Activated naive CD4-positive, alpha-beta T cell treated with anti-CD3 and anti-CD28 coated beads for 36 hours (primary cell): ENCODE data around the gene CRYZL1. TPM values are rescaled to one million over a fixed set of nuclear protein-coding genes. Genes with fewer than 3 reads are reported as not detected.
A peak's percentile ranks its signal among the peaks of the same experiment; 100 is the strongest.

Experiments
- CTCF ChIA-PET: fragments of 350-600 bp; sonication (Branson Sonifier 250); formaldehyde crosslinking; loops from one replicate; lab custom pipeline; 2021; ENCODE audit warnings: antibody characterized with exemption; lab: Charles Lee
- DNase-seq: peaks from one replicate; pipeline ENCODE4 v3.0.0-alpha.2; 2020
- H3K27ac Mint-ChIP-seq: one replicate; pipeline ENCODE4 v1.8.0; 2021; ENCODE audit warnings: mild to moderate bottlenecking, mixed read lengths
- H3K27me3 Mint-ChIP-seq: one replicate; pipeline ENCODE4 v1.8.0; 2021; ENCODE audit warnings: low read depth, mixed read lengths
- H3K36me3 Mint-ChIP-seq: one replicate; pipeline ENCODE4 v1.8.0; 2021; ENCODE audit warnings: low read depth, mixed read lengths
- H3K4me1 Mint-ChIP-seq: one replicate; pipeline ENCODE4 v1.8.0; 2021; ENCODE audit warnings: low read depth, mixed read lengths
- H3K4me3 Mint-ChIP-seq: one replicate; pipeline ENCODE4 v1.8.0; 2021; ENCODE audit warnings: mild to moderate bottlenecking, moderate library complexity, mixed read lengths
- H3K9me3 Mint-ChIP-seq: one replicate; pipeline ENCODE4 v1.8.0; 2021; ENCODE audit warnings: mixed read lengths
- intact Hi-C: fragments of 100-400 bp; cut with micrococcal nuclease; formaldehyde crosslinking; loops from one replicate; pipeline ENCODE4 v1.15.1; 2023
- total RNA-seq, 2 experiments: library from RNA; stranded (reverse); gene quantifications; one replicate each; pipeline ENCODE4 v1.2.3, GENCODE V29; 2021

Gene CRYZL1
- total RNA-seq, 2 experiments from 2014 or later, result 30.3 to 32.7 TPM

DNA sequence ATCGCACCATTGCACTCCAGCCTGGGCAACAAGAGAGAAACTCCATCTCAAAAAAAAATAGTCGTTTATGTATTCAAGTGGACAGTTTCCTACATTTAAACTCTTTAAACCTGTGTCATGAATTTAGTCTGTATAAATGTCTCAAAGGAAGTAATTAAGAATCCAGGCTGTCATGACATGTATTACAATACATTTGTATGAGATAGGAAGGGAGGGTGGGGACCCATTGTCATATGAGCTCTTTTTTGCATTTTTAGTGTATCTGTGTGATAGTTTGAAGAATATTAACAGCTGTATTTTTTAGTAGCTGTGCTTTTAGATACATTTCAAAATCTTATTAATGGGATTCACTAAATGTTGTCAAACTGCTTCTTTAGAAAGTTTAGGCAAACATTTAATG lies 73.1 kb downstream of the CRYZL1 start:
- Mint-ChIP-seq H3K4me1 (peaks cover 31% of the 10 kb centered on the region), H3K27ac (peak overlapping the region; percentile 2), H3K4me3 (no peak overlapping the region), H3K27me3 (no peaks in the 10 kb centered on the region), H3K9me3 (no peaks in the 10 kb centered on the region), H3K36me3 (peaks cover 22% of the 10 kb centered on the region)
- CTCF ChIA-PET, result interaction anchor here (2.1 kb wide), 1 partner anchor 11 kb away, joined by 4 read pairs; no protein-coding TSS in a partner anchor
- DNase-seq, result no peak
- intact Hi-C loops, result loop anchor here (5.0 kb wide), 1 partner anchor 46 kb away; no protein-coding TSS in a partner anchor

DNA sequence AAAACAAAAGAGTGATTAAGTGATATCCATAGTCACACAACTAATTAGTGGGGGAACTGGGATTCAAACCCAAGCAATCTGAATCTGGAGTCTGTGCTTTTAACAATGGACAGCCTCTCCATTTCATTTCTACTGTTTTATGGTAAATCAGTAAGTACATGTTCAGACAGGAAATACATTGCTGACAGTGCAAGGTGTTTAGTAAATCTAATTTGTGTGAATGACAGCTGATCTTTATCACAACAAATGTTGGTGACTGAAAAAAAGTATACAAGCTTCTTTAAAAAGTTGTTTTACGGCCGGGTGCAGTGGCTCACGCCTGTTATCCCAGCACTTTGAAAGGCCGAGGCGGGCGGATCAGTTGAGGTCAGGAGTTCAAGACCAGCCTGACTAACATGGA lies 73.6 kb downstream of the CRYZL1 start:
- Mint-ChIP-seq H3K36me3 (peaks cover 23% of the 10 kb centered on the region), H3K4me1 (peaks cover 34% of the 10 kb centered on the region), H3K27me3 (no peaks in the 10 kb centered on the region), H3K9me3 (no peaks in the 10 kb centered on the region), H3K4me3 (no peak overlapping the region), H3K27ac (peak overlapping the region; percentile 82)
- no peak for DNase-seq
- CTCF ChIA-PET, result interaction anchor here (2.1 kb wide), 1 partner anchor 11 kb away, joined by 4 read pairs; no protein-coding TSS in a partner anchor
- intact Hi-C loops, result loop anchor here (5.0 kb wide), 1 partner anchor 46 kb away; no protein-coding TSS in a partner anchor

DNA sequence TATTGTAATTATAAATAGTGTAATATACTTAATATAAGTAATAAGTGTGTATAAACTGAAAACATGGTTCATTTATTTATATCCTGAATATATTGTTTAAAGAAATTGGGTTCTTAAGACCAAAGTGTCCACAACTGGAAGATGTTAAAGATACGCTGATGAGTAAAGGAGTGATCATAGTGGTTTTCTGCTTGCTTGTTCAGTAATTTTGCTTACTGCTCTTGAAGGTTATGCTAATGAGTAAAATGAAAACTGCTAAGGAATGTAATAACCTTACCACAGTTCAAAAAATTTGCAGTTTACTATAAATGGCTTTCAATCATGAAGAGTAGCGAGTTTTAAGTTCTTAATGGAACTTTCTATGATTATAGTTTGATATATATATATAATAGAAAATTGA lies 75.0 kb downstream of the CRYZL1 start:
- Mint-ChIP-seq H3K4me1 (peaks cover 38% of the 10 kb centered on the region), H3K27me3 (no peaks in the 10 kb centered on the region), H3K4me3 (no peak overlapping the region), H3K27ac (no peak overlapping the region), H3K36me3 (peaks cover 21% of the 10 kb centered on the region), H3K9me3 (no peaks in the 10 kb centered on the region)
- no peak for DNase-seq
- CTCF ChIA-PET, result interaction anchor here (1.6 kb wide), 1 partner anchor 22 kb away, joined by 3 read pairs; the partner anchor contains the start of gene DONSON
- intact Hi-C loops, result loop anchor here (5.0 kb wide), 1 partner anchor 44 kb away; no protein-coding TSS in a partner anchor

DNA sequence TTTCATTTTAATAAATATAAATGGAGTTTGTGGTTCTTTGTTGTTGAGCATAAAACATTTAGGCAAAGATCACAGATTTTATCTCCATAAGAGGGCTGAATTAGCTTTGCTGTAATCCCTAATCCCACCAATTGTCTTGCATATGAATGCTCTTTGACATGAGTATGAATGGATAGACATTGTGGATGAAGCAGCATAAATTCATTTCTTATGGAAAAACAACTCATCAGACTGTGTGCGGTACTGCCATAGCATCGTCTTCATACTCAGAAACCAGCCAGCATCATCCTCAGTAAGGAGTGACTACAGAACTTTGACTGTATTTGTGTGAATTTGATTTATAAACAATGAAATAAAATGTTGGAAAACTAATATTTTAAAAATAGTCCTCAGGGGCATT lies 79.2 kb downstream of the CRYZL1 start:
- H3K9me3 Mint-ChIP-seq, result no peaks in the 10 kb centered on the region
- no peak overlapping the region for H3K4me3 Mint-ChIP-seq
- CTCF ChIA-PET, result interaction anchor here (0.8 kb wide), 1 partner anchor 12 kb away, joined by 5 read pairs; no protein-coding TSS in a partner anchor
- intact Hi-C loops, result no loop called here
- peaks cover 51% of the 10 kb centered on the region for H3K4me1 Mint-ChIP-seq
- peaks cover 36% of the 10 kb centered on the region for H3K36me3 Mint-ChIP-seq
- no peak for DNase-seq
- no peak overlapping the region for H3K27ac Mint-ChIP-seq
- no peaks in the 10 kb centered on the region for H3K27me3 Mint-ChIP-seq

DNA sequence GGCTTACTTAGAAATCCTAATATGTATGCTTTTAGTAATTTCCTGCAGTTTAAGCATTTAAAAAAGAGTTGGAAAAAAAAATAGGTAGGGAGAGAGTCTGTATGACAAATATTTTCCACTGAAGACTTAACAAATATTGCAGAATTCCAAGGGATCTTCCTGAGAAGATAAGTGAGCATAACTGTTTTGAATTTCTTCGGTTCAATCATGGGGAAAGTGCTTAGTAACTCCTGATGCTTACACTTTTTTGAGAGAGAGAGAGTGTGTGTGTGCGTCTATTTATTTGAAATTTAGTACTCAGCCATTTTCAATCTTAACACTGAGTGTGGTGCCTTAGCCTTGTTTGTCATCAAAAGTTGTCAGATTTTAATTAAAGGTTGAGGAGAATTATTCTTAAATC lies 80.2 kb downstream of the CRYZL1 start:
- Mint-ChIP-seq H3K4me1 (peaks cover 53% of the 10 kb centered on the region), H3K36me3 (peaks cover 42% of the 10 kb centered on the region), H3K4me3 (no peak overlapping the region), H3K27ac (peak overlapping the region; percentile 57), H3K9me3 (no peaks in the 10 kb centered on the region), H3K27me3 (no peaks in the 10 kb centered on the region)
- CTCF ChIA-PET, result interaction anchor here (0.7 kb wide), 1 partner anchor 41 kb away, joined by 3 read pairs; no protein-coding TSS in a partner anchor
- intact Hi-C loops, result no loop called here
- DNase-seq, result no peak

DNA sequence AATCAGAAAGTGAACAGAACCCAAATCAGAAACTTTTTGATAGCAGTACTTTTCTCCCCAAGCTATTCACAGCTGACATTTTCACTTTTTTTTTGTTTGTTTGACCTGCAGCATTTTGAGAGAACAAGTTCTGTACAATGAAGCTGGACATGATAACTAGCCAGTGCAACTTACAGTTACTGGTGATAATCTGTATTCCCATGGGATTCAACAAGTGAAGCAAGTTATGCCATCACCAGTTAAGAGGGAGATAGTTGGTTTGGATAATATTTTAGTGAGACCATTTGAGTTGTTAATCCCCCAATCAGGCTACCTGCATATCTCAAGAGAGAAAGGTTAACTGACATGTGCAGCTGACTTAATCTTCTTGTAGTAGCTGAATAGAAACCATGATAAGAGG lies 80.6 kb downstream of the CRYZL1 start:
- intact Hi-C loops, result no loop called here
- peak overlapping the region; percentile 22 for H3K27ac Mint-ChIP-seq

DNA sequence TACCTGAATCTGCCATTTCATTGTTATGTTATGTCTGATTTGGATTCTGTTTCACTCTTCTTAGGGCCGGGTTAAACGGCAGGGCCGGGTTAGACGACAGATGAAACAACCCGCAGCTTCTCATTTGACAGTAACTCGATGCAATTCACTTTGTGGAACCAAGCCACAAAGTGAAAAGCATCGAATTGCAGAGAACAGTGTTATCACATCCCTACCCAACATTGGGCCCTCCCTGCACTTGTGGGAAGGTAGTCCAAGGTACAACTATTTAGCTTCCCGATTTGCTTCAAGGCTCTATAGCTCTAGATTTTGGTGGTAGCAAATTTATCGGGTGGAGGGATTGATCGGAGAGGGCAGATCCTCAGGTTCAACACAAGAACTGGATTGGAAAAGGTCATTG lies 81.7 kb downstream of the CRYZL1 start:
- Mint-ChIP-seq H3K4me3 (no peak overlapping the region), H3K27ac (no peak overlapping the region), H3K27me3 (no peaks in the 10 kb centered on the region), H3K4me1 (peaks cover 61% of the 10 kb centered on the region), H3K9me3 (no peaks in the 10 kb centered on the region), H3K36me3 (peaks cover 53% of the 10 kb centered on the region)
- CTCF ChIA-PET, result interaction anchor here (1.0 kb wide), 1 partner anchor 102 kb away, joined by 3 read pairs; no protein-coding TSS in a partner anchor
- intact Hi-C loops, result loop anchor here (2.0 kb wide), 1 partner anchor 15 kb away; no protein-coding TSS in a partner anchor
- DNase-seq, result no peak

More for the DNA sequence above, 80.6 kb downstream of the CRYZL1 start:
- H3K9me3 Mint-ChIP-seq, result no peaks in the 10 kb centered on the region
- CTCF ChIA-PET, result no interaction called here
- no peaks in the 10 kb centered on the region for H3K27me3 Mint-ChIP-seq
- H3K4me3 Mint-ChIP-seq, result no peak overlapping the region
- H3K4me1 Mint-ChIP-seq, result peaks cover 55% of the 10 kb centered on the region
- H3K36me3 Mint-ChIP-seq, result peaks cover 46% of the 10 kb centered on the region
- DNase-seq, result no peak

DNA sequence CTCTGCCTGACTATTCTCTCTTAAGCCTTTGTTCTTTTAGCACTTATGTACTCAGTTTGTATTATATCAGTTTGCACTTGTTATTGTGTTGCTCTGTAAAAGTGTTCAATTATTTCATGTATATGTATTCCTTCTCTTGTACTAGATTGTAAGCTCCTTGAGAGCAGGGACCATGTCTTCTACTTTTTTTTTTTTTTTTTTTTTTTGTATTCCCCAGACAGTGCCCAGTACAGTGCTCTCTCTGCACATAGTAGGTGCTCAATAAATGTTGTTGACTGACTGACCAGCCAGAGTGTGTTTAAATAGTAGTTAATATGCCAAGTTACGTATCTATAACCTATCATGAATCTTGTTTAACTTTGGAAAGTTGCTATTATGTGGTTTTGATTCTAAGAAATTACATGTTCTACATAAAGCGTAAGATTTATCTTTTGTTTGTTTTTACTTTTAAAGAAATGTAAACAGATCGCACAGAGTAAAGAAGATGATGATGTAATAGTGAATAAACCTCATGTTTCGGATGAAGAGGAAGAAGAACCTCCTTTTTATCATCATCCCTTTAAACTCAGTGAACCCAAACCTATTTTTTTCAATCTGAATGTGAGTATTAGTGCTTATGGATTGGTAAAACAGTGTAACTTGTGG lies 82.6 kb downstream of the CRYZL1 start:
- no peak for DNase-seq
- no peaks in the 10 kb centered on the region for H3K9me3 Mint-ChIP-seq
- intact Hi-C loops, result loop anchor here (2.0 kb wide), 1 partner anchor 14 kb away; no protein-coding TSS in a partner anchor
- H3K27ac Mint-ChIP-seq, result no peak overlapping the region
- H3K36me3 Mint-ChIP-seq, result peaks cover 62% of the 10 kb centered on the region
- CTCF ChIA-PET, result interaction anchor here (1.0 kb wide), 1 partner anchor 40 kb away, joined by 3 read pairs; no protein-coding TSS in a partner anchor
- H3K4me1 Mint-ChIP-seq, result peaks cover 70% of the 10 kb centered on the region
- no peak overlapping the region for H3K4me3 Mint-ChIP-seq
- H3K27me3 Mint-ChIP-seq, result no peaks in the 10 kb centered on the region

DNA sequence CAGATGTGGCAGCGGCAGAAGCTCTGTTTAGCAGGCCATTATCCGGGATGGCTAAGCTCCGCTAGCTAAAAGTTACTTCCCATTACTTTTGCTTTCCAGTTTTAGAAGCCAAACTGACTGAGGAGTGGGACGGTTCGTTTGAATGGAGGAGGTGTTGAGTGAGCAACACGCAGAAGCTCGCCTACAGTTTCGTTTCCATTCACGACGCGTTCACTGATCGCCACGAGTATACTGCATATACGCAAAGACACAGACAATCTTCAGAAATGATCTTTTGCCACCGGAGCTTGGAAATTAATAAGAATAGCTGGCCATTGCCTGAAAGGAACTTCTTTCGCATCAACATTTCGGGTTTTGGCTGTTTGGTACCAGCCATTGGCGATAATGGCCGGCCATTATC lies 84.1 kb downstream of the CRYZL1 start:
- intact Hi-C loops, result no loop called here
- Mint-ChIP-seq H3K36me3 (peaks cover 72% of the 10 kb centered on the region), H3K27ac (no peak overlapping the region), H3K4me3 (no peak overlapping the region), H3K27me3 (no peaks in the 10 kb centered on the region), H3K4me1 (peaks cover 73% of the 10 kb centered on the region), H3K9me3 (no peaks in the 10 kb centered on the region)
- no peak for DNase-seq
- CTCF ChIA-PET, result interaction anchor here (0.6 to 1.4 kb wide), 6 partner anchors 9 to 74 kb away, joined by 3 to 4 read pairs (median 4); no protein-coding TSS in a partner anchor

DNA sequence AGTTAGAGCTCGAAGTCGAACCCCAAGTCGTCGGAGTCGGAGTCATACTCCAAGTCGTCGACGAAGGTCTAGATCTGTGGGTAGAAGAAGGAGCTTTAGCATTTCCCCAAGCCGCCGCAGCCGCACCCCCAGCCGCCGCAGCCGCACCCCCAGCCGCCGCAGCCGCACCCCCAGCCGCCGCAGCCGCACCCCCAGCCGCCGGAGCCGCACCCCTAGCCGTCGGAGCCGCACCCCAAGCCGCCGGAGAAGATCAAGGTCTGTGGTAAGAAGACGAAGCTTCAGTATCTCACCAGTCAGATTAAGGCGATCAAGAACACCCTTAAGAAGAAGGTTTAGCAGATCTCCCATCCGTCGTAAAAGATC lies 86.6 kb downstream of the CRYZL1 start:
- Mint-ChIP-seq H3K4me3 (no peak overlapping the region), H3K36me3 (peaks cover 77% of the 10 kb centered on the region), H3K9me3 (no peaks in the 10 kb centered on the region), H3K27me3 (no peaks in the 10 kb centered on the region), H3K4me1 (peaks cover 61% of the 10 kb centered on the region), H3K27ac (no peak overlapping the region)
- CTCF ChIA-PET, result interaction anchor here (0.6 to 2.1 kb wide), 3 partner anchors 10 to 806 kb away, joined by 3 to 7 read pairs (median 4); no protein-coding TSS in a partner anchor
- intact Hi-C loops, result no loop called here
- DNase-seq, result no peak

DNA sequence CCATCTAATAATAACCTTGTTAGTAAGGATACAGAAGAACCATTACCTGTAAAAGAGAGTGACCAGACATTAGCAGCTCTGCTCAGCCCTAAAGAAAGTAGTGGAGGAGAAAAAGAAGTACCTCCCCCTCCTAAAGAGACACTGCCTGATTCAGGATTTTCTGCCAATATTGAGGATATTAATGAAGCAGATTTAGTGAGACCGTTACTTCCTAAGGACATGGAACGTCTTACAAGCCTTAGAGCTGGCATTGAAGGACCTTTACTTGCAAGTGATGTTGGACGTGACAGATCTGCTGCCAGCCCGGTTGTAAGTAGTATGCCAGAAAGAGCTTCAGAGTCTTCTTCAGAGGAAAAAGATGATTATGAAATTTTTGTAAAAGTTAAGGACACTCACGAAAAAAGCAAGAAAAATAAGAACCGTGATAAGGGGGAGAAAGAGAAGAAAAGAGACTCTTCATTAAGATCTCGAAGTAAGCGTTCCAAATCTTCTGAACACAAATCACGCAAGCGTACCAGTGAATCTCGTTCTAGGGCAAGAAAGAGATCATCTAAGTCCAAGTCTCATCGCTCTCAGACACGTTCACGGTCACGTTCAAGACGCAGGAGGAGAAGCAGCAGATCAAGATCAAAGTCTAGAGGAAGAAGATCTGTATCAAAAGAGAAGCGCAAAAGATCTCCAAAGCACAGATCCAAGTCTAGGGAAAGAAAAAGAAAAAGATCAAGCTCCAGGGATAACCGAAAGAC lies 87.1 kb downstream of the CRYZL1 start:
- Mint-ChIP-seq H3K4me1 (peaks cover 56% of the 10 kb centered on the region), H3K36me3 (peaks cover 82% of the 10 kb centered on the region), H3K9me3 (no peaks in the 10 kb centered on the region), H3K4me3 (no peak overlapping the region), H3K27ac (peak overlapping the region; percentile 18), H3K27me3 (no peaks in the 10 kb centered on the region)
- DNase-seq, result no peak
- CTCF ChIA-PET, result interaction anchor here (0.6 to 2.1 kb wide), 5 partner anchors 9 to 806 kb away, joined by 3 to 7 read pairs (median 3); no protein-coding TSS in a partner anchor
- intact Hi-C loops, result no loop called here

DNA sequence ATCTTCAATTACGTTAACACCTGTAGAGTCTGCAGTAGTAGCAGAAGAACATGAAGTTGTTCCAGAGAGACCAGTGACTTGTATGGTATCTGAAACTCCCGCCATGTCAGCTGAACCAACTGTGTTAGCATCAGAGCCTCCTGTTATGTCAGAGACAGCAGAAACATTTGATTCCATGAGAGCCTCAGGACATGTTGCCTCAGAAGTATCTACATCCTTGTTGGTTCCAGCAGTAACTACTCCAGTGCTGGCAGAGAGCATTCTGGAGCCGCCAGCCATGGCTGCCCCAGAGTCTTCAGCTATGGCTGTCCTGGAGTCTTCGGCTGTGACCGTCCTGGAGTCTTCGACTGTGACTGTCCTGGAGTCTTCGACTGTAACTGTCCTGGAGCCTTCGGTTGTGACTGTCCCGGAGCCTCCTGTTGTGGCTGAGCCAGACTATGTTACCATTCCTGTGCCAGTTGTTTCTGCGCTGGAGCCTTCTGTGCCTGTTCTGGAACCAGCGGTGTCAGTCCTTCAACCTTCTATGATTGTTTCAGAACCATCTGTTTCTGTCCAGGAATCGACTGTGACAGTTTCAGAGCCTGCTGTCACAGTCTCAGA lies 88.4 kb downstream of the CRYZL1 start:
- DNase-seq, result no peak
- H3K27me3 Mint-ChIP-seq, result no peaks in the 10 kb centered on the region
- peaks cover 55% of the 10 kb centered on the region for H3K4me1 Mint-ChIP-seq
- no peak overlapping the region for H3K27ac Mint-ChIP-seq
- intact Hi-C loops, result no loop called here
- H3K36me3 Mint-ChIP-seq, result peaks cover 82% of the 10 kb centered on the region
- CTCF ChIA-PET, result no interaction called here
- H3K9me3 Mint-ChIP-seq, result no peaks in the 10 kb centered on the region
- no peak overlapping the region for H3K4me3 Mint-ChIP-seq
